ENCODE results near the gene KIAA1217.

KIAA1217 gene

DNA sequence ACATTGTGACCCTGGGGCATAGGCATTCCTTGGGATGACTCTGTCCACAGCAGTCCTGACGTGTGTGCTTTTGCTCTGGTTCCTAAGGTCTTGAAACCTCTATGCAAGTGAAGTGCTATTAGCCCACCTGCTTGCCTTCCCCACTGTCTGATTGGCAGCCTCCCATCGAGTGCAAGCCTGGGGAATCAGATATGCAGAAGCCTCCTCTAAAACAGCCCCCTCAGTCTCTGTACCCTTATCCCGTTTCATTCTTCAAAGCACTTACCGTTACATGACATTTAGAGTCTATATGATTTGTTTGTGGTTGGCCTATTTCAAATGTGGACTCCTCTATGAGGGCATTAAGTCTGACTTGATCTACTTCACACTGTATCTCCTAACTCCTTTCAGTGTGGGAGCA is 4.3 kb downstream of the KIAA1217 start:
- H3K4me2 ChIP-seq = no peak overlapping the region
- peaks cover 6% of the 10 kb centered on the region for H3K4me1 ChIP-seq (ENCODE audit: low read depth, poor library complexity, severe bottlenecking)
- H2AFZ ChIP-seq (ENCODE audit: low read depth) = no peak overlapping the region
- no peaks in the 10 kb centered on the region for H4K20me1 ChIP-seq (ENCODE audit: insufficient read depth)
- H3K4me3 ChIP-seq (IDR thresholded peaks at IDR 0.05; ENCODE audit: insufficient read depth, low read depth, low read length) = no peak overlapping the region
- no peak overlapping the region for H3K27ac ChIP-seq
- no peak overlapping the region for H3K9ac ChIP-seq
- no peaks in the 10 kb centered on the region for H3K79me2 ChIP-seq (ENCODE audit: insufficient read depth, low read depth)
- no peaks in the 10 kb centered on the region for H3K36me3 ChIP-seq (ENCODE audit: insufficient read depth)
- TF ChIP-seq, protein P1, sequence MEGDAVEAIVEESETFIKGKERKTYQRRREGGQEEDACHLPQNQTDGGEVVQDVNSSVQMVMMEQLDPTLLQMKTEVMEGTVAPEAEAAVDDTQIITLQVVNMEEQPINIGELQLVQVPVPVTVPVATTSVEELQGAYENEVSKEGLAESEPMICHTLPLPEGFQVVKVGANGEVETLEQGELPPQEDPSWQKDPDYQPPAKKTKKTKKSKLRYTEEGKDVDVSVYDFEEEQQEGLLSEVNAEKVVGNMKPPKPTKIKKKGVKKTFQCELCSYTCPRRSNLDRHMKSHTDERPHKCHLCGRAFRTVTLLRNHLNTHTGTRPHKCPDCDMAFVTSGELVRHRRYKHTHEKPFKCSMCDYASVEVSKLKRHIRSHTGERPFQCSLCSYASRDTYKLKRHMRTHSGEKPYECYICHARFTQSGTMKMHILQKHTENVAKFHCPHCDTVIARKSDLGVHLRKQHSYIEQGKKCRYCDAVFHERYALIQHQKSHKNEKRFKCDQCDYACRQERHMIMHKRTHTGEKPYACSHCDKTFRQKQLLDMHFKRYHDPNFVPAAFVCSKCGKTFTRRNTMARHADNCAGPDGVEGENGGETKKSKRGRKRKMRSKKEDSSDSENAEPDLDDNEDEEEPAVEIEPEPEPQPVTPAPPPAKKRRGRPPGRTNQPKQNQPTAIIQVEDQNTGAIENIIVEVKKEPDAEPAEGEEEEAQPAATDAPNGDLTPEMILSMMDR (conservative IDR thresholded peaks at IDR 0.05; ENCODE audit: low read depth, low read length) = no peak
- no peaks in the 10 kb centered on the region for H3K27me3 ChIP-seq (ENCODE audit: insufficient read depth, low read depth)

DNA sequence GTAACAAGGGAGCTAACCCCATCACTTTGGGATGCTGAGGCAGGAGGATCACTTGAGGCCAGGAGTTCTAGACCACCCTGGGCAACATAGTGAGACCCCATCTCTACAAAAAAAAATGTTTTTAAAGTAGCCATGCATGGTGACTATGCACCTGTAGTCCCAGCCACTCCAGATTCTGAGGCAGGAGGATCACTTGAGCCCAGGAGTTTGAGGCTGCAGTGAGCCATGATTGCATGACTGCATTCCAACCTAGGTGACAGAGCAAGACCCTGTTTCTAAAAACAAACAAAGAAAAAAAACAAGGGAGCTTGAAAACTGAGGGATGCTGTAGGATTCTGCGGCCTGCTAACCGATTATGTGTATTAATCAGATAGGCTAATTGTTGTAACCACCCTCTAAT is 4.9 kb downstream of the KIAA1217 start:
- H3K4me1 ChIP-seq (ENCODE audit: low read depth, poor library complexity, severe bottlenecking) = peaks cover 4% of the 10 kb centered on the region
- no peaks in the 10 kb centered on the region for H3K79me2 ChIP-seq (ENCODE audit: insufficient read depth, low read depth)
- H3K4me2 ChIP-seq = no peak overlapping the region
- no peaks in the 10 kb centered on the region for H3K36me3 ChIP-seq (ENCODE audit: insufficient read depth)
- H3K4me3 ChIP-seq (IDR thresholded peaks at IDR 0.05; ENCODE audit: insufficient read depth, low read depth, low read length) = no peak overlapping the region
- H4K20me1 ChIP-seq (ENCODE audit: insufficient read depth) = no peaks in the 10 kb centered on the region
- H3K9ac ChIP-seq = no peak overlapping the region
- H2AFZ ChIP-seq (ENCODE audit: low read depth) = no peak overlapping the region
- no peaks in the 10 kb centered on the region for H3K27me3 ChIP-seq (ENCODE audit: insufficient read depth, low read depth)
- TF ChIP-seq, protein P1 (conservative IDR thresholded peaks at IDR 0.05; ENCODE audit: low read depth, low read length) = no peak
- H3K27ac ChIP-seq = no peak overlapping the region

DNA sequence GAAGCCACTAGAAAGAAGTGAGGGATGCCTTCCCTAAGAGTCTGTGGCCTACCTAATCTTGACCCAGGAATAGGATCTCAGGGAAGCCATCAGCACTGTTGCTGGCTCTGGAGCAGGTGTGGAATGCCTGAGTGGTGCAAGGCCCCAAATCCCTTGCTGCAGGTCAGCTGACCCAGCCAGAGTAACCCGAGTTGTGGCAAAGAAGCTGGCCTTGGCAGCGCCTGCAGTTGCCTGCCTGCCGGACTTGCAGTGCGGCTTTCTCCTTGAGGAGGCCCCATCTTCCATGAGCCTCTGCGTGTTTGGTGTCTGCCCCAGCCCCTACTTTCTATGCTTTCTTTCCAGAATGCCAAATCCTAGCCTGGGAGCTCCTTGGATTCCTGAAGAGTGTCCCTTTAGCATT is 5.8 kb downstream of the KIAA1217 start:
- Histone ChIP-seq H3K27ac (no peak overlapping the region), H3K4me1 (ENCODE audit: low read depth, poor library complexity, severe bottlenecking) (peaks cover 4% of the 10 kb centered on the region), H3K36me3 (ENCODE audit: insufficient read depth) (no peaks in the 10 kb centered on the region), H3K79me2 (ENCODE audit: insufficient read depth, low read depth) (no peaks in the 10 kb centered on the region), H3K4me2 (no peak overlapping the region), H4K20me1 (ENCODE audit: insufficient read depth) (no peaks in the 10 kb centered on the region), H3K4me3 (IDR thresholded peaks at IDR 0.05; ENCODE audit: insufficient read depth, low read depth, low read length) (no peak overlapping the region), H2AFZ (ENCODE audit: low read depth) (no peak overlapping the region), H3K27me3 (ENCODE audit: insufficient read depth, low read depth) (no peaks in the 10 kb centered on the region), H3K9ac (no peak overlapping the region)
- TF ChIP-seq, protein P1 (conservative IDR thresholded peaks at IDR 0.05; ENCODE audit: low read depth, low read length) = no peak

DNA sequence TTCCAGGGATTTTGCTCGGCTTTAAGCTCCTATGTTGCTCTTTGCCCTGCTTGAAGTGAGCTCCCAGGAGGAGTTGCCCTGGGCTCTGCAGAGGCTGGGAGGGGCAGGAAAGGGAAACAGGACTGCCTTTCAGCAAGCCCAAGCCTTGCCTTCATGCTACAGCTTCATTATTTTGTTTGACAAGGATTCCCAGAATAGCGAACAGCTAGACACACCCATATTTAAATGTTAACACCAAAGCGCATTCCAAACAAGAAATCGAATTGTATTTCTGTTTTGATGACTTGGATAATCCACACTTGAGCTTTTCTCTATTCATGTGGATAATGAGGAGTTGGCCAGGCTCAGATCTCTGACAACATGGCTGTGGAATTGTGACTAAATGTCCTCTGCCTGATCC is 6.3 kb downstream of the KIAA1217 start:
- Histone ChIP-seq H3K27ac (no peak overlapping the region), H3K9ac (no peak overlapping the region), H3K4me2 (no peak overlapping the region), H3K27me3 (ENCODE audit: insufficient read depth, low read depth) (no peaks in the 10 kb centered on the region), H2AFZ (ENCODE audit: low read depth) (no peak overlapping the region), H3K4me1 (ENCODE audit: low read depth, poor library complexity, severe bottlenecking) (peaks cover 4% of the 10 kb centered on the region), H3K4me3 (IDR thresholded peaks at IDR 0.05; ENCODE audit: insufficient read depth, low read depth, low read length) (no peak overlapping the region), H4K20me1 (ENCODE audit: insufficient read depth) (no peaks in the 10 kb centered on the region), H3K79me2 (ENCODE audit: insufficient read depth, low read depth) (no peaks in the 10 kb centered on the region), H3K36me3 (ENCODE audit: insufficient read depth) (no peaks in the 10 kb centered on the region)
- TF ChIP-seq, protein P1 (conservative IDR thresholded peaks at IDR 0.05; ENCODE audit: low read depth, low read length) = no peak

Measured in KMS-11 (cell line).